GM19193 (cell line): ENCODE measurements around the gene MAP3K12.

Experiments used
- POLR2A ChIP-seq: IDR thresholded peaks from 4 replicates; pipeline ENCODE4 v1.6.1; 2011; ENCODE audit not compliant: insufficient read depth, insufficient read length; ENCODE audit errors: extremely low read depth

The MAP3K12 gene

GRCh38 chr12:53501615-53502181, 2.4 kb upstream of the MAP3K12 start:
- TF ChIP-seq POLR2A = no peak

GRCh38 chr12:53500776-53501614, 1.7 kb upstream of the MAP3K12 start, which contains the start of gene TARBP2:
TARBP2 (plus strand) TSS chr12:53501283; CDS start chr12:53501409, 126 bp downstream.
- peak; percentile 87 for TF ChIP-seq POLR2A

DNA sequence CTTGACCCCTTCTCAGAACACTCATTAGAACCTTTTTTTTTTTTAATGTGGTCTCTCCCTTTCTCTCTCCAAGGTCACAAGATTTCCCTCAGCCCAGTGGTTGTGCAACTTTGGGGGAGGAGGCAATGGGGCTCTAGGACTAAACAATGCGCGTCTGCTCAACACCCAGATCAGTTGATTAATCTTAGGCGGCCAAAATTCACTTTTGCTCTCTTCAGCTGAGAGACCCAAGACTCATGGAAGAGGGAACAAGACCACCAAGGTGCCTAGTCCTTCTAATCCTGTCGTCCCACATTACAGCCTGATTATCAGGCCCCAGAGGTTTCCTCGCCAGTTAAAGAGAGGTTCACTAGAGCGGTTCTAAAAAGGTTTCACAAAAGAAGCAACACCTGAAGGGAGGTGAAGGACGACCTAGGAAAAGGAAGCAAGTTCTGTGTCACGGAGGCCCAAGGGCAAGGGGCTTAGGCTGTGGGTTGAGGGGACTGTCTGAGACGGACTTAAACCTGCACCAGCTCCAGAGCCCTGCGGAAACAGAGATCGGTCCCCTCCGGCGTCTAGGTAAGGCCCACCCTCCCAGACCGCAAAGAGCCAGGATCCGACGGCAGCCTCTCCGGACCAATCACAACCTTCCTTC, 1.0 kb upstream of the MAP3K12 start:
- TF ChIP-seq POLR2A = peak; percentile 68

GRCh38 chr12:53498235-53498630, 1.0 kb downstream of the MAP3K12 start:
- TF ChIP-seq POLR2A = no peak

GRCh38 chr12:53497461-53497860, 1.8 kb downstream of the MAP3K12 start:
- TF ChIP-seq POLR2A = no peak

GRCh38 chr12:53496752-53497032, 2.6 kb downstream of the MAP3K12 start:
- no peak for TF ChIP-seq POLR2A

DNA sequence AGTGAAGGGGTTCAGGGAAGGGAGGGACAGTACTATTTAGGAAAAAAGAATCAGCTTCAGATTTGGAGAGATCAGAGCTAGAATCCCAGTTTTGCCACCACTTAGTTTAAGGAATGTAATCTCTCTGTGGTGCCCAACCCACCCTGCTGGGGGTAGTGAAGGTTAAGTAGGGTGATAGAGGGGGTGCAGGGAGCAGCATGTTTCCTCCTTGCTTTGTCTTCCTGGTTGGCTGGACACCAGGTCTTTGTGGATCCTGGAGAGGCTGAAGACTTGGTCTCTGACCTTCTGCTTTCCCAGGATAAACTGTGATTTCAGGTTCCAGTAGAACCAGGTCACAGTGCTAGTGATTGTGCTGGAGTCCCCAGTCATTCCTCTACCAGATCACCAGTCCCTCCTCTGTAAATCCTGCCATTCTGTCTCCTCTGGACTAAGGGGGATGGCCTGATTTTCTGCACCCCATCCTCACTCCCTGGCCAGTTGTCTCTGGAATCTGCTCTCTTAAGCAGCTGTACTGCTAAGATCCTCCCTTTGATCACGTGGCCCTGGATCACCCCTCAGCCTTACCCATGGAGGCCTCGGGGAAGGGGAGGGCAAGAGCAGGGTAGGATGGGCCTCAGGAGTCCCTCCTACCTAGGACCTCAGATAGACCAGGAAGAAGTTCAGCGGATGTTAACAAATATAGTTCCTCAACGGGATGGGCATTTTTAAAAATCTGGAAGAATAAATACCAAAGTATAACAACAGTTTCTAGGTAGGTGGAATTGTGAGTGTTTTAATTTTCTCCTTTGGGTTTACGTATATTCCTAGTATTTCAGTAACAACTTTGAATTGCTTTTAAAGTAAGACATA, 3.1 kb downstream of the MAP3K12 start:
- no peak for TF ChIP-seq POLR2A

GRCh38 chr12:53493610-53494391, 5.5 kb downstream of the MAP3K12 start:
- no peak for TF ChIP-seq POLR2A

DNA sequence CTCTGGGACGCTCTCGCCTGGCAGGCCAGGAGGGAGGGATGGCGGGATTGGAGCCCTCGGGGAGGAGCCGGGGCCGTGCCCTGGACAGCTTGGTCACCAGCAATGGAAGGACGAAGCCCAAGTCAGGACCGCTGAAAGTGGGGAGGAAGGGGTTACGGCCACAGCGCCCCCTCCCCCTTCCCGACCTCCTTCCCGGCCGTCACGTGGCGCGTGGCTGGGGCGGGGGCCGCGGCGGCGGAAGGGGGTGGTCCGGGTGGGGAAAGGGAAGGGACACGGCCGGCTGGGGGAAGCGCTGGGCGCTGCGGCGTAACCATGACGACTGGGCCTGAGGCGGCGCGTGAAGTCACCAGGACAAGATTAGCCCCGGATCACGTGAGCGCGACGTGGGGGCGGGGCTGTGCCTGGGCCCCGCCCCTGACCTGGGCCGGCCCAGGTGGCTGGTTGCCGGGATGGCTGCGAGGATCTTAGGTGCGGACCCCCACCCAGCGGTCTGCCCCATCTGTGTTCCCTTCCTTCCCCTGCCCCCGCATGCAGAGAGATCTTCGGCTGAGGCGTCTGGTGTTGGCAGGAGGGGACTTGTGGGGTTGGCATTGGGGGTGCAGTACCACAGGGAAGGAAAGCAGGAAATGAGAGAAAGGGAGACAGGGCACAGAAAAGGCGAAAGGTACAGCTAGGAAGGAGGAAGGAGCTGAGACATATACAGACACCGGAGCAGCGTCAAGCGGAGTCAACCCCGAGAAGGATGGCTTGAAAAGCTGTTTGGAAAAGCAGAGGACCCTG, 6.2 kb downstream of the MAP3K12 start:
- TF ChIP-seq POLR2A = peak; percentile 85

GRCh38 chr12:53492188-53492587, 7.1 kb downstream of the MAP3K12 start:
- no peak for TF ChIP-seq POLR2A

- TF ChIP-seq POLR2A = no peak
Observed at GRCh38 chr12:53489242-53489864, 9.9 kb downstream of the MAP3K12 start.

DNA sequence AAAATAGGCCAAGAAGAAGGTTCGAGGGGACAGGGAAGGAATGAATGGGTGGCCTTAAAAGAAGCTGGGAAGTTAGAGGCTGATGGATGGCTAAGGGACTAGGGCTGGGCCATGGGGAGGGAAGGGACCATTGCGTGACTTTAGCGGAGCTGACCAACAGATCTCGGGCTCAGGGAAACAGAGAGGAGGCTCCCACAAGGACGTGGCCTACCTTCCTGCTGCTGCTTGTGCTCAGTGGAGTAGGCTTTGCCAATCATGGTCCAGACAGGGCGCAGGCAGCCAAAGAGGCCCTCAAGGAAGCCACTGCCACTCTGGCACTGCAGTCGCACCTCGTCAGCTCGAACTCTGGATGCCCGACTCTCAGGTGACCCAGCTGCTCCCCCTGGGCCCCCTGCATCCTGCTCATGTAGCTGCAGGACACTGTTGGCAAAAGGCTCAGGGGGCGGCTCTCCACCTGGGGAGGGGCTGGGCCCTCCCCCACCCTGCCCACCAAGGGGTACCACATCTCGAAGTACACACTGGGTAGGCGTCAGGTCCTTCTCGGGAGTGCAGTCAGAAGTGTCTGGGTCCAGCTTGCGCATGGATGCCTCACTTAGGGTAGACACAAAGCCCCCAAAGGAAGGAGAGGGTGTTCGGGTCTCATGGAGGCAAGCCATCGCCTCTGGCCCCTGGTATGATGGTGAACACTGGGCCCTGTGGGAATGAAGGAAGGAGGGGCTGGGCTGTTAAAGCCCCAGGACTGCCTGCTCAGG, 12.3 kb downstream of the MAP3K12 start:
- no peak for TF ChIP-seq POLR2A
